Measurements from ENCODE around the gene ACSS2.

GRCh38 chr20:34871966-34872621 lies 4.3 kb upstream of the ACSS2 start:
- TF ChIP-seq EZH2 (IDR thresholded peaks at IDR 0.05; ENCODE audit: low read depth, unreplicated experiment) (no peak), CTCF (conservative IDR thresholded peaks at IDR 0.05; ENCODE audit: low read depth in 2 of 2) (no peak), POLR2AphosphoS5 (IDR thresholded peaks at IDR 0.05; ENCODE audit: low read depth) (no peak), ETS1 (IDR thresholded peaks at IDR 0.05) (no peak), REST (IDR thresholded peaks at IDR 0.05; ENCODE audit: unreplicated experiment) (no peak), CREB1 (CRISPR knock-in tag; IDR thresholded peaks at IDR 0.05; ENCODE audit: low read depth) (no peak), EZH2phosphoT487 (IDR thresholded peaks at IDR 0.05; ENCODE audit: unreplicated experiment) (no peak), NANOG (IDR thresholded peaks at IDR 0.05; ENCODE audit: borderline replicate concordance) (no peak), ZNF331 (CRISPR knock-in tag; IDR thresholded peaks at IDR 0.05; ENCODE audit: low read depth) (no peak), JUNB (IDR thresholded peaks at IDR 0.05; ENCODE audit: unreplicated experiment) (no peak), STAT1 (IDR thresholded peaks at IDR 0.05; ENCODE audit: unreplicated experiment) (no peak), ZNF462 (CRISPR knock-in tag; IDR thresholded peaks at IDR 0.05) (peak; percentile 29; the same call in 1 of the 2 replicates)

Measured in GM23338 (cell line).